HEK293 (cell line): ENCODE results near the gene ZBP1.

Source experiments
- ZBTB21 ChIP-seq: fragments of 450-650 bp; formaldehyde crosslinking; IDR thresholded peaks from 2 replicates; pipeline ENCODE4 v1.5.1; 2017; ENCODE audit warnings: missing biosample characterization, missing genetic modification characterization
- ZFHX2 ChIP-seq: fragments of 450-650 bp; formaldehyde crosslinking; conservative IDR thresholded peaks from 2 replicates; pipeline ENCODE4 v1.5.1; 2016; ENCODE audit warnings: missing biosample characterization, missing genetic modification characterization
- ZNF146 ChIP-seq: fragments of 450-650 bp; formaldehyde crosslinking; IDR thresholded peaks from 2 replicates; pipeline ENCODE4 v1.5.1; 2016; ENCODE audit warnings: missing biosample characterization, missing genetic modification characterization
- ZNF174 ChIP-seq: fragments of 450-650 bp; formaldehyde crosslinking; IDR thresholded peaks from 2 replicates; pipeline ENCODE4 v1.5.0; 2017; ENCODE audit warnings: missing biosample characterization, mild to moderate bottlenecking, missing genetic modification characterization
- ZNF292 ChIP-seq: fragments of 450-650 bp; formaldehyde crosslinking; IDR thresholded peaks from 2 replicates; pipeline ENCODE4 v1.5.1; 2016; ENCODE audit warnings: low read depth, missing biosample characterization, missing genetic modification characterization, borderline replicate concordance
- ZNF544 ChIP-seq: fragments of 450-650 bp; formaldehyde crosslinking; IDR thresholded peaks from 2 replicates; pipeline ENCODE4 v1.5.0; 2017; ENCODE audit warnings: missing biosample characterization, missing genetic modification characterization
- ZNF549 ChIP-seq: fragments of 450-650 bp; IDR thresholded peaks from 2 replicates; pipeline ENCODE4 v1.5.1; 2018; ENCODE audit warnings: missing biosample characterization, missing genetic modification characterization, mild to moderate bottlenecking, inconsistent platforms, moderate library complexity
- ZNF777 ChIP-seq: fragments of 450-650 bp; formaldehyde crosslinking; IDR thresholded peaks from 2 replicates; pipeline ENCODE4 v1.5.1; 2017; ENCODE audit warnings: missing biosample characterization, missing genetic modification characterization, borderline replicate concordance
- TF ChIP-seq, protein P1 (sequence below): fragments of 450-650 bp; formaldehyde crosslinking; IDR thresholded peaks from 2 replicates; pipeline ENCODE4 v1.5.1; 2016; ENCODE audit warnings: missing biosample characterization, missing genetic modification characterization
- TF ChIP-seq, protein P2 (sequence below): fragments of 450-650 bp; formaldehyde crosslinking; IDR thresholded peaks from 2 replicates; pipeline ENCODE4 v1.5.1; 2016; ENCODE audit warnings: missing biosample characterization, missing genetic modification characterization
- TF ChIP-seq, protein P3 (sequence below): fragments of 450-650 bp; formaldehyde crosslinking; IDR thresholded peaks from 2 replicates; pipeline ENCODE4 v1.5.1; 2016; ENCODE audit warnings: missing biosample characterization, missing genetic modification characterization
- TF ChIP-seq, protein P4 (sequence below): fragments of 450-650 bp; formaldehyde crosslinking; IDR thresholded peaks from 2 replicates; pipeline ENCODE4 v1.5.1; 2016; ENCODE audit warnings: missing biosample characterization, missing genetic modification characterization, low read depth

DNA sequence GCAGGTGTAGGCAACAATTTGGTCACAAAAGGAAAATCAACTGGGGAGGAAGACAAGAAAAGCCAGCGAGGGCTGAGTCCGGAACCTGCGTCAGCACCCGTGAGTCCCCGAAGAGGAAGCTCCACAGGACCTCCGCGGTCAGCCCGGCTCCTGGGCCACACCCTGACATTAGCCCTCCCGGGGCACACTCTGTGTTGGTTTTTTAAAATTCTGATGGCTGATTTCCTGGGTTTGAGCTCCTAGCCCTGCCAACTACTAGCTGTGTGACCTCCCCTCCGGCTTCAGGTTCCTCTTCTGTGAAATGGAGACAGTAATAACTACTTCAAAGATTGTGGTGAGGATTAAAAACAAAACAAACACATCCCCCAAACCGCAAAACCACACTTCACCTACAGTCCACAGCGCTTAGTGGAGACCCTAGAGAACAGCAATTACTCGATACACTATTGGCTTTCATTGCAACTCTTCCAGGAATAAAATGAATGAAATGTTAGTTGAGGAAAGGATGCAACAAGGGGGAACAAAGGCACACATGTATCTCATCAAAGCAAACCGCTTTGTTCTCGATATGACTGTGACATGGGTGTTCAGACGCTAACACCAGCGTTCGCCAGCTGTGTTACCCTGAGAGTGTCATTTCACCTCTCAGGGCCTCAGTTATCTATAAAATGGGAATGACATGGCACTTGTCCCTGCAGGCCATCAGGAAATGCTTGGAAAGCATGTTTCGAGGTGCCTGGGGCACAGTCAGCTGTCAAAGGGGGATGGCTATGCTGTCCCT is 985 bp downstream of the ZBP1 start:
- no peak for TF ChIP-seq ZNF777 (tag by site-specific recombination)
- TF ChIP-seq, protein P1, sequence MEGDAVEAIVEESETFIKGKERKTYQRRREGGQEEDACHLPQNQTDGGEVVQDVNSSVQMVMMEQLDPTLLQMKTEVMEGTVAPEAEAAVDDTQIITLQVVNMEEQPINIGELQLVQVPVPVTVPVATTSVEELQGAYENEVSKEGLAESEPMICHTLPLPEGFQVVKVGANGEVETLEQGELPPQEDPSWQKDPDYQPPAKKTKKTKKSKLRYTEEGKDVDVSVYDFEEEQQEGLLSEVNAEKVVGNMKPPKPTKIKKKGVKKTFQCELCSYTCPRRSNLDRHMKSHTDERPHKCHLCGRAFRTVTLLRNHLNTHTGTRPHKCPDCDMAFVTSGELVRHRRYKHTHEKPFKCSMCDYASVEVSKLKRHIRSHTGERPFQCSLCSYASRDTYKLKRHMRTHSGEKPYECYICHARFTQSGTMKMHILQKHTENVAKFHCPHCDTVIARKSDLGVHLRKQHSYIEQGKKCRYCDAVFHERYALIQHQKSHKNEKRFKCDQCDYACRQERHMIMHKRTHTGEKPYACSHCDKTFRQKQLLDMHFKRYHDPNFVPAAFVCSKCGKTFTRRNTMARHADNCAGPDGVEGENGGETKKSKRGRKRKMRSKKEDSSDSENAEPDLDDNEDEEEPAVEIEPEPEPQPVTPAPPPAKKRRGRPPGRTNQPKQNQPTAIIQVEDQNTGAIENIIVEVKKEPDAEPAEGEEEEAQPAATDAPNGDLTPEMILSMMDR (tag by site-specific recombination) = no peak
- TF ChIP-seq ZNF174 (tag by site-specific recombination) = no peak
- no peak for TF ChIP-seq ZNF146 (tag by site-specific recombination)
- no peak for TF ChIP-seq ZNF544
- TF ChIP-seq, protein P2, sequence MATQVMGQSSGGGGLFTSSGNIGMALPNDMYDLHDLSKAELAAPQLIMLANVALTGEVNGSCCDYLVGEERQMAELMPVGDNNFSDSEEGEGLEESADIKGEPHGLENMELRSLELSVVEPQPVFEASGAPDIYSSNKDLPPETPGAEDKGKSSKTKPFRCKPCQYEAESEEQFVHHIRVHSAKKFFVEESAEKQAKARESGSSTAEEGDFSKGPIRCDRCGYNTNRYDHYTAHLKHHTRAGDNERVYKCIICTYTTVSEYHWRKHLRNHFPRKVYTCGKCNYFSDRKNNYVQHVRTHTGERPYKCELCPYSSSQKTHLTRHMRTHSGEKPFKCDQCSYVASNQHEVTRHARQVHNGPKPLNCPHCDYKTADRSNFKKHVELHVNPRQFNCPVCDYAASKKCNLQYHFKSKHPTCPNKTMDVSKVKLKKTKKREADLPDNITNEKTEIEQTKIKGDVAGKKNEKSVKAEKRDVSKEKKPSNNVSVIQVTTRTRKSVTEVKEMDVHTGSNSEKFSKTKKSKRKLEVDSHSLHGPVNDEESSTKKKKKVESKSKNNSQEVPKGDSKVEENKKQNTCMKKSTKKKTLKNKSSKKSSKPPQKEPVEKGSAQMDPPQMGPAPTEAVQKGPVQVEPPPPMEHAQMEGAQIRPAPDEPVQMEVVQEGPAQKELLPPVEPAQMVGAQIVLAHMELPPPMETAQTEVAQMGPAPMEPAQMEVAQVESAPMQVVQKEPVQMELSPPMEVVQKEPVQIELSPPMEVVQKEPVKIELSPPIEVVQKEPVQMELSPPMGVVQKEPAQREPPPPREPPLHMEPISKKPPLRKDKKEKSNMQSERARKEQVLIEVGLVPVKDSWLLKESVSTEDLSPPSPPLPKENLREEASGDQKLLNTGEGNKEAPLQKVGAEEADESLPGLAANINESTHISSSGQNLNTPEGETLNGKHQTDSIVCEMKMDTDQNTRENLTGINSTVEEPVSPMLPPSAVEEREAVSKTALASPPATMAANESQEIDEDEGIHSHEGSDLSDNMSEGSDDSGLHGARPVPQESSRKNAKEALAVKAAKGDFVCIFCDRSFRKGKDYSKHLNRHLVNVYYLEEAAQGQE (tag by site-specific recombination) = no peak
- TF ChIP-seq ZFHX2 (tag by site-specific recombination) = no peak
- TF ChIP-seq, protein P3, sequence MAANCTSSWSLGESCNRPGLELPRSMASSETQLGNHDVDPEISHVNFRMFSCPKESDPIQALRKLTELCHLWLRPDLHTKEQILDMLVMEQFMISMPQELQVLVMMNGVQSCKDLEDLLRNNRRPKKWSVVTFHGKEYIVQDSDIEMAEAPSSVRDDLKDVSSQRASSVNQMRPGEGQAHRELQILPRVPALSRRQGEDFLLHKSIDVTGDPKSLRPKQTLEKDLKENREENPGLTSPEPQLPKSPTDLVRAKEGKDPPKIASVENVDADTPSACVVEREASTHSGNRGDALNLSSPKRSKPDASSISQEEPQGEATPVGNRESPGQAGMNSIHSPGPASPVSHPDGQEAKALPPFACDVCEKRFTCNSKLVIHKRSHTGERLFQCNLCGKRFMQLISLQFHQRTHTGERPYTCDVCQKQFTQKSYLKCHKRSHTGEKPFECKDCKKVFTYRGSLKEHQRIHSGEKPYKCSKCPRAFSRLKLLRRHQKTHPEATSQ (tag by site-specific recombination) = no peak
- TF ChIP-seq ZNF549 = no peak
- TF ChIP-seq, protein P4, sequence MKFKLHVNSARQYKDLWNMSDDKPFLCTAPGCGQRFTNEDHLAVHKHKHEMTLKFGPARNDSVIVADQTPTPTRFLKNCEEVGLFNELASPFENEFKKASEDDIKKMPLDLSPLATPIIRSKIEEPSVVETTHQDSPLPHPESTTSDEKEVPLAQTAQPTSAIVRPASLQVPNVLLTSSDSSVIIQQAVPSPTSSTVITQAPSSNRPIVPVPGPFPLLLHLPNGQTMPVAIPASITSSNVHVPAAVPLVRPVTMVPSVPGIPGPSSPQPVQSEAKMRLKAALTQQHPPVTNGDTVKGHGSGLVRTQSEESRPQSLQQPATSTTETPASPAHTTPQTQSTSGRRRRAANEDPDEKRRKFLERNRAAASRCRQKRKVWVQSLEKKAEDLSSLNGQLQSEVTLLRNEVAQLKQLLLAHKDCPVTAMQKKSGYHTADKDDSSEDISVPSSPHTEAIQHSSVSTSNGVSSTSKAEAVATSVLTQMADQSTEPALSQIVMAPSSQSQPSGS (tag by site-specific recombination) = no peak
- TF ChIP-seq ZNF292 (tag by site-specific recombination) = no peak
- TF ChIP-seq ZBTB21 (tag by site-specific recombination) = no peak
